SK-N-SH treated with all-trans-retinoic acid at 6 μM for 48 hours (cell line): ENCODE data around the gene C2CD3.

Experiments used
- ARNTL ChIP-seq: fragments of 450-650 bp; formaldehyde crosslinking; IDR thresholded peaks from 2 replicates; pipeline ENCODE4 v1.5.0; 2020; ENCODE audit warnings: low read depth, mild to moderate bottlenecking, moderate library complexity, borderline replicate concordance
- CSDC2 ChIP-seq: fragments of 250-450 bp; sonication (Bioruptor Pico); IDR thresholded peaks from 2 replicates; pipeline ENCODE4 v1.5.0; 2020; ENCODE audit warnings: mild to moderate bottlenecking, moderate library complexity
- GLIS3 ChIP-seq: fragments of 250-450 bp; sonication (Bioruptor Pico); IDR thresholded peaks from 2 replicates; pipeline ENCODE4 v1.5.0; 2020; ENCODE audit warnings: mild to moderate bottlenecking, moderate library complexity
- SNAI2 ChIP-seq: fragments of 250-450 bp; sonication (Bioruptor Pico); IDR thresholded peaks from 2 replicates; pipeline ENCODE4 v1.5.0; 2020; ENCODE audit warnings: mild to moderate bottlenecking, moderate library complexity
- TOX ChIP-seq: fragments of 250-450 bp; sonication (Bioruptor Pico); IDR thresholded peaks from 2 replicates; pipeline ENCODE4 v1.8.0; 2021; ENCODE audit warnings: mild to moderate bottlenecking, moderate library complexity, borderline replicate concordance
- ZFP30 ChIP-seq: fragments of 450-650 bp; formaldehyde crosslinking; IDR thresholded peaks from 2 replicates; pipeline ENCODE4 v1.5.0; 2022; ENCODE audit warnings: mild to moderate bottlenecking, moderate library complexity
- ZNF565 ChIP-seq: fragments of 450-650 bp; formaldehyde crosslinking; conservative IDR thresholded peaks from 2 replicates; pipeline ENCODE4 v1.5.0; 2020; ENCODE audit warnings: low read depth, mild to moderate bottlenecking, moderate library complexity
- TF ChIP-seq, protein P1 (sequence below): fragments of 250-450 bp; sonication (Bioruptor Pico); IDR thresholded peaks from 2 replicates; pipeline ENCODE4 v1.5.1; 2020; ENCODE audit warnings: low read depth, mild to moderate bottlenecking, moderate library complexity

DNA sequence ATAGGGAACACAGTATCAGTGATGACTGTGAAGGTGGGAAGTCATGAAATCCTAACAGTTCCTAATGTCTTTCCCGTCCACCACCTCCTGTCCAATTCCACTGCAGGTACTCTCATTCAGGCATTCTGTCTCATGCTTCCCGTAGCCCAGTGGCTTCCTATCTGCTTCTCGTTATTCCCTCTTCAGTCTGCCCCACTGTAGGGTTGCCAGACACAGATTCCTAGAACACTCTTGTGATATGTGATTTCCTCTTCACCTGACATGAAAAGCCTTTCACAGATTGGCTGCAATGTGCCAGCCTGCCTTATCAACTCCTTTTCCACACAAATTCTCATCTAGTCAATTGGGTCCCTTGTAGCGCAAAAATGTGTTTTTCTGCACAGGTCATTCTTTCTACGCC lies 49.0 kb downstream of the C2CD3 start:
- TF ChIP-seq CSDC2 (CRISPR knock-in tag), result no peak
- no peak for TF ChIP-seq ZFP30 (CRISPR knock-in tag)
- no peak for TF ChIP-seq SNAI2 (CRISPR knock-in tag)
- TF ChIP-seq TOX, result no peak
- TF ChIP-seq ARNTL, result no peak
- no peak for TF ChIP-seq GLIS3 (CRISPR knock-in tag)
- TF ChIP-seq ZNF565 (CRISPR knock-in tag), result no peak
- TF ChIP-seq, protein P1, sequence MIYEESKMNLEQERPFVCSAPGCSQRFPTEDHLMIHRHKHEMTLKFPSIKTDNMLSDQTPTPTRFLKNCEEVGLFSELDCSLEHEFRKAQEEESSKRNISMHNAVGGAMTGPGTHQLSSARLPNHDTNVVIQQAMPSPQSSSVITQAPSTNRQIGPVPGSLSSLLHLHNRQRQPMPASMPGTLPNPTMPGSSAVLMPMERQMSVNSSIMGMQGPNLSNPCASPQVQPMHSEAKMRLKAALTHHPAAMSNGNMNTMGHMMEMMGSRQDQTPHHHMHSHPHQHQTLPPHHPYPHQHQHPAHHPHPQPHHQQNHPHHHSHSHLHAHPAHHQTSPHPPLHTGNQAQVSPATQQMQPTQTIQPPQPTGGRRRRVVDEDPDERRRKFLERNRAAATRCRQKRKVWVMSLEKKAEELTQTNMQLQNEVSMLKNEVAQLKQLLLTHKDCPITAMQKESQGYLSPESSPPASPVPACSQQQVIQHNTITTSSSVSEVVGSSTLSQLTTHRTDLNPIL (CRISPR knock-in tag), result no peak
